ENCODE results near the gene CARNS1. TPM values are rescaled to one million over a fixed set of nuclear protein-coding genes. Genes with fewer than 3 reads are reported as not detected.

CARNS1 gene
- total RNA-seq, 4 donors from 2014 or later, result 0.09 to 0.76 (median 0.25) TPM

DNA sequence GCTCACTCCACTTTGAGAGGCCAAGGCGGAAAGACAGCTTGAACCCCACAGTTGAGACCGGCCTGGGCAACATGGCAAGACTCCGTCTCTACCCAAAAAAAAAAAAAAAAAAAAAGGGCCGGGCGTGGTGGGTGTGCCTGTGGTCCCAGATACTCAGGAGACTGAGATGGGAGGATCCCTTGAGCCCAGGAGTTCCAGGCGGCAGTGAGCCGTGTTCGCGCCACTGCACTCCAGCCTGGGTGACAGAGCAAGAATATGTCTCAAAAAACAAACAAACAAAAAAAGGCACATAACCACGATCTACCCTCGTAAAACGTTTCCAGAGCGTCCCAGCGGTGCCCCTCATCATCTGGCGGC is 24.6 kb upstream of the CARNS1 start:
- no peaks in the 10 kb centered on the region for H3K27me3 ChIP-seq
- intact Hi-C loops (cut with DNase I), result no loop called here
- H3K36me3 ChIP-seq, result peaks cover 0 to 26% (median 2%) of the 10 kb centered on the region in 3 donors
- H3K4me1 ChIP-seq, result peaks cover 18 to 42% (median 18%) of the 10 kb centered on the region in 3 donors
- DNase-seq, result no peak
- H3K4me3 ChIP-seq, result peak overlapping the region; percentile 67 to 96 (median 86)
- peak overlapping the region; percentile 80 to 93 (median 92) for H3K27ac ChIP-seq
- TF ChIP-seq POLR2A (IDR thresholded peaks at IDR 0.05), result no peak
- TF ChIP-seq, protein P1, sequence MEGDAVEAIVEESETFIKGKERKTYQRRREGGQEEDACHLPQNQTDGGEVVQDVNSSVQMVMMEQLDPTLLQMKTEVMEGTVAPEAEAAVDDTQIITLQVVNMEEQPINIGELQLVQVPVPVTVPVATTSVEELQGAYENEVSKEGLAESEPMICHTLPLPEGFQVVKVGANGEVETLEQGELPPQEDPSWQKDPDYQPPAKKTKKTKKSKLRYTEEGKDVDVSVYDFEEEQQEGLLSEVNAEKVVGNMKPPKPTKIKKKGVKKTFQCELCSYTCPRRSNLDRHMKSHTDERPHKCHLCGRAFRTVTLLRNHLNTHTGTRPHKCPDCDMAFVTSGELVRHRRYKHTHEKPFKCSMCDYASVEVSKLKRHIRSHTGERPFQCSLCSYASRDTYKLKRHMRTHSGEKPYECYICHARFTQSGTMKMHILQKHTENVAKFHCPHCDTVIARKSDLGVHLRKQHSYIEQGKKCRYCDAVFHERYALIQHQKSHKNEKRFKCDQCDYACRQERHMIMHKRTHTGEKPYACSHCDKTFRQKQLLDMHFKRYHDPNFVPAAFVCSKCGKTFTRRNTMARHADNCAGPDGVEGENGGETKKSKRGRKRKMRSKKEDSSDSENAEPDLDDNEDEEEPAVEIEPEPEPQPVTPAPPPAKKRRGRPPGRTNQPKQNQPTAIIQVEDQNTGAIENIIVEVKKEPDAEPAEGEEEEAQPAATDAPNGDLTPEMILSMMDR (IDR thresholded peaks at IDR 0.05), result no peak
- H3K9me3 ChIP-seq, result no peaks in the 10 kb centered on the region
- 7 to 8% methylated on average over 15 of the region's 15 CpGs for WGBS, 2 donors

DNA sequence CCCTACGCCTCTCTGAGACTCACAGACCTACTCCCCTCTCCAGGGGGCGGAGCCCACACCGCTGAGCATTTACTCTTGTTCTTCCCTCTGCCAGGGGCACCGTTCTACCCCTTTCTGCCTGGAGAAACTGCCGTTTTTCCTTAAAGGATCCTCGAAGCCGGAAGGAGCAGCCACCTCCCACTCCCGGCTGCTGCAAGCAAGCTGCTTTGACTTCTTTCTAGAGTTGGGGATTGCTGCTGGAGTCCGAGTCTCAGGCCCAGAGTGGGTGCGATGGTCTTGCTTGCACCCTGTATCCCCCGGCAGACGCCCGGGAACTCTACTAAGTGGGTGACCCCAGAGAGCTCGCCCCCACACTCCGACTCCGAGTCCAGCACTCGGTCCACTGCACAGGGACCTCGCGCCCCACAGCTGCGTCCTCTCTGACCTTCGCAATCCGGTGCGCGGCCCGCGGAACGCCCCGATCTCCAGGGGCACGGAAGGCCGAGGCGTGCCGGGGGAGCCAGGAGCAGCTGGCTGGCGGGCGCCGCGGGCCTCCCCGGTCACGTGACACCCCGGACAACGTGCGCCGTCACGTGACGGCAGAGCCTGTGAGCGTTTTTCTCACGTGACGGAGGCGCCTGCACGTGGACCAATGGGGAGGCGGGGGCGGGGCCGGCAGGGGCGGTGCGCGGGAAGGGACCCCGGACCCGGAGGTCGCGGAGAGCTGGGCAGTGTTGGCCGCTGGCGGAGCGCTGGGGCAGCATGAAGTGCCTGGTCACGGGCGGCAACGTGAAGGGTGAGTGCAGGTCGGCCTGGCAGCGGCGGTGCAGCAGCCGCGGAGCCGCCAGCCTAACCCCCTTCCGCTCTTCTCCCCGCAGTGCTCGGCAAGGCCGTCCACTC is 23.9 kb upstream of the CARNS1 start, which contains the start of gene RAD9A:
Gene RAD9A (plus strand): TSS at position 683 of the 879 bp plus-strand sequence. CDS start 59 bp downstream, at position 742.
- intact Hi-C loops (cut with DNase I), result no loop called here
- H3K27me3 ChIP-seq, result no peaks in the 10 kb centered on the region
- DNase-seq, result peak; percentile 81
- peak within 1 kb of the TSS; percentile 67 to 96 (median 86) for H3K4me3 ChIP-seq
- no peaks in the 10 kb centered on the region for H3K9me3 ChIP-seq
- H3K27ac ChIP-seq, result peak within 1 kb of the TSS; percentile 80 to 93 (median 92)
- H3K36me3 ChIP-seq, result peaks cover 0 to 32% (median 8%) of the 10 kb centered on the region in 3 donors
- 0% methylated on average over 5 to 10 of the region's 75 CpGs for WGBS, 2 donors
- TF ChIP-seq, protein P1 (IDR thresholded peaks at IDR 0.05), result peak in 3 of 6 experiments; percentile 4 to 28 (median 12)
- peak in 2 of 4 donors; percentile 53 to 61 for TF ChIP-seq POLR2A (IDR thresholded peaks at IDR 0.05)
- peaks cover 18 to 48% (median 18%) of the 10 kb centered on the region in 3 donors for H3K4me1 ChIP-seq

DNA sequence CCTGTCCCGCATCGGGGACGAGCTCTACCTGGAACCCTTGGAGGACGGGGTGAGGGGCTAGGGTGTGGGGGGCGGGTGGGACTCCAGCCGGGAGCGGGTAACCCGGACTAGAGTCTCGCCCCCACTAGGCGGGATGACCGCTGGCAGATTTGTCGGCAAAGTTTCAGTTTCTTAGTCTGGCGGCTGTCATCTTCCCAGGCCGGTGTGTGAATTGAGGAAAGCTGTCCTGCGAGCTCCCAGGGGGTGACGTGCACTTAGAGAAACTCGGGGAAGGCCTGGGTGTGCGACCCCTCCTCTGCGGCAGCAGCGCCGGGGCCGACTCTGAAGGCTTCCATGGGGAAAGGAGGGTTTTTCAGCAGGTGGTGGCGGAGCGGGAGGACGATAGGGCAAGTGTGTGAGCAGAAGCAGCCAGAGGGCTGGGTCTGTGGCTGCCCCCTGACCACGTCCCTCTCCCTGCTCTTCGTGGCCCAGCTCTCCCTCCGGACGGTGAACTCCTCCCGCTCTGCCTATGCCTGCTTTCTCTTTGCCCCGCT is 23.2 kb upstream of the CARNS1 start:
- H3K36me3 ChIP-seq, result peaks cover 4 to 39% (median 12%) of the 10 kb centered on the region in 3 donors
- 4 to 16% methylated on average over 9 to 18 of the region's 31 CpGs for WGBS, 2 donors
- H3K27ac ChIP-seq, result peak overlapping the region; percentile 80 to 93 (median 92)
- intact Hi-C loops (cut with DNase I), result no loop called here
- H3K4me3 ChIP-seq, result peak overlapping the region; percentile 67 to 96 (median 86)
- no peaks in the 10 kb centered on the region for H3K27me3 ChIP-seq
- no peaks in the 10 kb centered on the region for H3K9me3 ChIP-seq
- no peak for DNase-seq
- TF ChIP-seq, protein P1 (IDR thresholded peaks at IDR 0.05), result no peak
- TF ChIP-seq POLR2A (IDR thresholded peaks at IDR 0.05), result no peak
- H3K4me1 ChIP-seq, result peaks cover 18 to 55% (median 21%) of the 10 kb centered on the region in 3 donors

DNA sequence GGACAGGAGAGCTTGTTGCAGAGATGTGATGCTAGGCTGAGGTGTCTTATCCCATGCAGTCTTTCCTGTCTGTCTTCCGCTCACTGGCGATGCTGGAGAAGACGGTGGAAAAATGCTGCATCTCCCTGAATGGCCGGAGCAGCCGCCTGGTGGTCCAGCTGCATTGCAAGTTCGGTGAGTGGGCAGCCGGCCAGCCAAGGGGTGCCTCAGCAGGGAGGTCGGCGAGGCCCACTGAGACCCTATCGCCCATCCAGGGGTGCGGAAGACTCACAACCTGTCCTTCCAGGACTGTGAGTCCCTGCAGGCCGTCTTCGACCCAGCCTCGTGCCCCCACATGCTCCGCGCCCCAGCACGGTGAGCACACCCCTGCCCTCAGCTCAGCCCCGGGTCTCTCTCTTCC is 22.0 kb upstream of the CARNS1 start:
- peaks cover 13 to 51% (median 24%) of the 10 kb centered on the region in 3 donors for H3K36me3 ChIP-seq

More for the DNA sequence above, 22.0 kb upstream of the CARNS1 start:
- intact Hi-C loops (cut with DNase I), result no loop called here
- no peaks in the 10 kb centered on the region for H3K27me3 ChIP-seq
- H3K4me1 ChIP-seq, result peaks cover 18 to 67% (median 23%) of the 10 kb centered on the region in 3 donors
- no peak for DNase-seq
- WGBS, 2 donors, result 83 to 88% methylated on average over 10 of the region's 18 CpGs
- H3K27ac ChIP-seq, result no peak overlapping the region
- TF ChIP-seq, protein P1 (IDR thresholded peaks at IDR 0.05), result no peak
- TF ChIP-seq POLR2A (IDR thresholded peaks at IDR 0.05), result no peak
- no peak overlapping the region for H3K4me3 ChIP-seq
- no peaks in the 10 kb centered on the region for H3K9me3 ChIP-seq

Data from esophagus squamous epithelium (tissue), 5 donors.